Mucosa of descending colon (tissue), 3 donors: ENCODE results near the gene UGT1A5. TPM values are rescaled to one million over a fixed set of nuclear protein-coding genes. Genes with fewer than 3 reads are reported as not detected.

ENCODE experiments used
- ATAC-seq: fragments of 200-7000 bp; cut with Tn5 transposase; one replicate; pipeline ENCODE4 v1.9.1; 2020; ENCODE audit warnings: mild to moderate bottlenecking, moderate library complexity
- DNase-seq, 3 donors: peaks; one replicate each; pipeline ENCODE4 v3.0.0-alpha.2; 2020
- H3K36me3 ChIP-seq: fragments of 200-600 bp; one replicate; pipeline ENCODE4 v1.8.0; 2021; ENCODE audit warnings: low read depth, mild to moderate bottlenecking
- H3K4me1 ChIP-seq: fragments of 200-600 bp; one replicate; pipeline ENCODE4 v1.8.0; 2021; ENCODE audit warnings: low read depth, mild to moderate bottlenecking
- H3K4me3 ChIP-seq: fragments of 200-600 bp; one replicate; pipeline ENCODE4 v1.8.0; 2021; ENCODE audit warnings: mild to moderate bottlenecking
- H3K9me3 ChIP-seq: fragments of 200-600 bp; one replicate; pipeline ENCODE4 v1.8.0; 2021; ENCODE audit warnings: mild to moderate bottlenecking
- CTCF ChIP-seq: fragments of 200-600 bp; IDR thresholded peaks from one replicate; pipeline ENCODE4 v1.8.0; 2022; ENCODE audit warnings: antibody characterized with exemption, mild to moderate bottlenecking
- intact Hi-C, 2 donors: fragments of 100-400 bp; cut with DNase I in 1 of 2; cut with micrococcal nuclease in 1 of 2; formaldehyde crosslinking; loops; one replicate each; pipeline versions ENCODE4 v1.11.0 to v1.11.1; 2022; cut with DNase I, micrococcal nuclease
- total RNA-seq, 3 donors: library from RNA; stranded (reverse); fragmentation: NEBNext Ultra II Directional in 2 of 3; extraction: Animal tissue kit (Norgen Biotek cat#: 25700) in 2 of 3; gene quantifications; one replicate each; pipeline versions ENCODE4 v1.2.1 to v1.2.4, GENCODE V29; 2021 to 2023
- donor health status: DM: no; HTN: no; CAD: no; lungs with moderate emphysema.
- donor health status: DM: no; HTN: no; CAD: no.
- donor health status: DM: no; HTN: yes; CAD: no.

The UGT1A5 gene
- total RNA-seq, 3 donors from 2014 or later, result 2.1 to 6.5 (median 2.4) TPM

GRCh38 chr2:233822101-233822771 is 109.5 kb downstream of the UGT1A5 start:
- intact Hi-C loops, result no loop called here
- DNase-seq (no peak), ATAC-seq (no peak)
- H3K4me1 ChIP-seq, result no peaks in the 10 kb centered on the region
- no peak for TF ChIP-seq CTCF
- no peaks in the 10 kb centered on the region for H3K36me3 ChIP-seq
- H3K4me3 ChIP-seq, result no peak overlapping the region
- no peaks in the 10 kb centered on the region for H3K9me3 ChIP-seq

Other genes with a start within 250 kb of the UGT1A5 start
- gene USP40, start 146.1 kb upstream of the UGT1A5 start, total RNA-seq, result 10 to 100 TPM; 30.6 to 32.7 (median 31.2) TPM
- 10 to 100 TPM in 2 of 3 donors, 1 to 10 TPM in 1; 7.4 to 34.2 (median 12.2) TPM for gene UGT1A8, start 95.3 kb upstream of the UGT1A5 start, total RNA-seq
- gene UGT1A10, start 76.5 kb upstream of the UGT1A5 start, total RNA-seq, result 100 to 1,000 TPM in 1 of 3 donors, 10 to 100 TPM in 2; 42.0 to 116 (median 43.9) TPM
- 10 to 100 TPM in 1 of 3 donors, 1 to 10 TPM in 2; 3.6 to 11.4 (median 4.0) TPM for gene UGT1A9, start 41.0 kb upstream of the UGT1A5 start, total RNA-seq
- gene UGT1A7, start 31.0 kb upstream of the UGT1A5 start, total RNA-seq, result 10 to 100 TPM in 1 of 3 donors, 1 to 10 TPM in 2; 5.4 to 19.5 (median 5.9) TPM
- gene UGT1A6, start 20.0 kb upstream of the UGT1A5 start, total RNA-seq, result 10 to 100 TPM in 1 of 3 donors, 1 to 10 TPM in 2; 8.5 to 19.3 (median 8.7) TPM
- 1 to 10 TPM; 2.4 to 7.0 (median 2.9) TPM for gene UGT1A4, start 5.8 kb downstream of the UGT1A5 start, total RNA-seq
- 1 to 10 TPM; 2.6 to 4.7 (median 2.7) TPM for gene UGT1A3, start 16.1 kb downstream of the UGT1A5 start, total RNA-seq
- 1 to 10 TPM; 4.0 to 7.0 (median 4.9) TPM for gene UGT1A1, start 47.4 kb downstream of the UGT1A5 start, total RNA-seq
- gene MROH2A, start 65.4 kb downstream of the UGT1A5 start, total RNA-seq, result under 1 TPM in 1 of 3 donors, not detected in 2; 0.20 TPM
- gene HJURP, start 141.6 kb downstream of the UGT1A5 start, total RNA-seq, result 1 to 10 TPM; 1.7 to 9.8 (median 3.6) TPM
- not detected for gene TRPM8, start 204.5 kb downstream of the UGT1A5 start, total RNA-seq